Urothelium cell line (cell line): ENCODE measurements around the gene MRPL40.
"Not testable (repeated sequence)": the region's sequence is repeated elsewhere in the genome, so short reads cannot be mapped to it uniquely, and the experiment has no call there.

ENCODE experiments used
- DNase-seq: peaks from one replicate; pipeline ENCODE4 v3.0.0; 2011; ENCODE audit warnings: low spot score, mixed read lengths
- FAIRE-seq: peaks from 2 replicates; lab custom pipeline; 2011; peaks lifted over from hg19 to GRCh38; lab: Jason Lieb, UNC

MRPL40 gene

GRCh38 chr22:19436444-19437161, 4.3 kb downstream of the MRPL40 start:
- DNase-seq, FAIRE-seq: not testable (repeated sequence)

DNA sequence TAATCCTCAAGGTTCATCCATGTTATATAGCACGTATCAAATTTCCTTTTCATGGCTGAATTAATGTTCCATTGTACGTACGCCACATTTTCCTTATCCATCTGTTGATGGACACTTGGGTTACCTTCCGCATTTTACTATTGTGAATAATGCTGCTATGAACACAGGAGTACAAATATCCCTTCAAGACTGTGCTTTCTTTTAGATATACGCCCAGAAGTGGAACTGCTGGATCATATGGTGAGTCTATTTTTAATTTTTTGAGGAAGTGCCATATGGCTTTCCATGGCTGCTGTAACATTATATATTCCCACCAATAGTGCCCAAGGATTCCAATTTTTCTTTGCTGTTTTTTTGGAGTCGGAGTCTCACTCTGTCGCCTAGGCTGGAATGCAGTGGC, 6.0 kb downstream of the MRPL40 start:
- DNase-seq (no peak), FAIRE-seq (peak; percentile 58)

DNA sequence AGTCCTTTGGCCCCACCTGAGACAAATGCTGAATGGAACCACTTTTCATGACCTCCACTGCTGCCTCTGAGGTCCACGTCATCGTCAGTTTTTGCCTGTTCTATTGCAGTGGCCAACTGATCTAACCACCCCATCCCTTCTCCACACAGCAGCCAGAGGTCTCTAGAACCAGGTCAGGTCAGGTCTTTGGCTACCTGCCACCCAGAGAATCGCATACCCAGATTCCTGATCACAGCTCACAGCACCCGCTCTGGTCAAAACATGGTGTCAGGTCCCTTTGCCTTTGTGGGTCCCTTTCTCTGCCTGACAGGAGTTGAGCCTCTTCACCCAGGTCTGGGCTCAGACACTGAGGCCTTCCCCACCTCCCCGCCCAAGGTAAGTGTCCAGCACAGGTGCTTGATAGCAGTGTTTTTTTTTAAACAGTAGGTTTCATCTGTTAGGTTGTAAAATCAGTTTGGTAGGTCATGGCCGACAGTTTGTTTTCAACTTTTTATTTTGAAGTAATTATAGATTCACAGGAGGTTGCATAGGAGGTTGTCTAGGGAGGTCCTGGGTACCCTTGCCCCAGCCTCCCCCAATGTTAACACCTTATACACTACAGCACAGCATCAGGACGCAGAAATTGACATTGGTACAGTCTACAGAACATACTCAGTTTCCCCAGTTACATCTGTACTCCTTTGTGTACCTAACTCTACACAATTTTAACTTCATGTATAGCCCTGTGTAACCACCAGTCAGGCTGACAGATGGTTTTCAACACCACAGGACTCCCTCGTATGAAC, 8.3 kb downstream of the MRPL40 start:
- FAIRE-seq (peak; percentile 17), DNase-seq (no peak)

GRCh38 chr22:19442166-19442565, 9.8 kb downstream of the MRPL40 start:
- no peak for DNase-seq
- peak; percentile 86 for FAIRE-seq

GRCh38 chr22:19443544-19444211, 11.3 kb downstream of the MRPL40 start:
- no peak for FAIRE-seq

GRCh38 chr22:19445279-19445982, 13.1 kb downstream of the MRPL40 start:
- not testable (repeated sequence) for DNase-seq, FAIRE-seq

More at GRCh38 chr22:19443544-19444211, 11.3 kb downstream of the MRPL40 start:
- DNase-seq, result no peak

GRCh38 chr22:19446603-19447329, 14.4 kb downstream of the MRPL40 start:
- no peak for FAIRE-seq
- no peak for DNase-seq

- peak; percentile 92 for FAIRE-seq
- peak; percentile 99 for DNase-seq
Measured at GRCh38 chr22:19447330-19448075, 15.2 kb downstream of the MRPL40 start, which contains the start of gene C22orf39. Gene C22orf39 (minus strand): TSS chr22:19447711. CDS start chr22:19447688, 23 bp downstream.

DNA sequence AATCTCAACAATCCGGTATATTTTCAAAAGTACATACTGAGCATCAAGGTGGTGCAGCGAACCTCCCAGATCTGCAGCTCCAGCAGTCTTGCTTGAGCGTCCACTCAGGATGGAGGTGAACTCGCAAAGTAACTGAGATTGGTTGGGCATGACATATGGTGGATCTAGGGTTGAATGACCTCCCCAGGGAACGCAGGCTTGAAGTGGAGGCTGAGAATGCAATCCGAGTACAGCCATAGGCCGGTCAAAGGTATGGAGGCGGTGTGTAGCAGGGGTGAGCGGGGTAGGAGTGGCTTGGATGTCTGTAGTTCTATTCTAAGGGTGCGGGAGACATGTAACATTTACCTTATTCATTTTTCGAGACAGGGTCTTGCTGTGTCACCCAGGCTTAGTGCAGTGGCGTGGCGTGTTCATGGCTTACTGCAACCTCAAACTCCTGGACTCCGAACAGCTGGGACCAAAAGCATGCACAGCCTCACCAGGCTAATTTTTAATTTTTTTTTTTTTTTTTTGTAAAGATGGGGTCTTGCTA, 15.8 kb downstream of the MRPL40 start:
- DNase-seq (peak; percentile 64), FAIRE-seq (no peak)

DNA sequence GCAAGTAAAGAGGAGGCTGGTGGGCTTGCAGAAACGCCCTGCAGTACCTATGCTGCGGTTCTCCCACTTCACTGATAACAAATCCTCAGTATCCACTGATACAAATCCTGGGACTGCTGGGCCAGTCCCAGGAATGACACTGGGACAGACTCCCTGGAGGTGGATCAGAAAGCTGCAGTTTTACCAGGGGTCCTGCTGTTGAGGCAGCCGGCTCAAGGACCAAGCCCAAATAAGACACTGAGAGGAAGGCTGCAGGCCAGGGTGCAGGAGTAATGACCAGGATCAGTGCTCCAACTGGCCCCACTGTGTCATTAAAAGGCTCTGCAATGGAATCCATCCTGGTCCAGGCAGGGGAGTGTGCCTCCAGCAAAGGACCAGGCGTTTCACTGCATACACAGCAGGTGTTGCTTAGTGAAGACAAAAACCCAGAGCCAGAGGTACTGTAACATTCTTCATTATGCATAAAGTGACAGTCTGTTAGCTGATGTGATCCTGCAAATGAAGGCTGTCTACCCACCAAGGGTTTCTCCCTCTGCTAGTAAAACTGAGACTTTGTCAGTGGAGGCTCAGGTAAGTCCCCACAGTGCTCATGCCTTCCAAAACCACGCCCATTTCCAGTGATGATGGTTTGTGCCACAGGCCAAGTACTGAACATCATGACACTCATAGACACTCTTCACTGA, 16.5 kb downstream of the MRPL40 start:
- DNase-seq (no peak), FAIRE-seq (no peak)

DNA sequence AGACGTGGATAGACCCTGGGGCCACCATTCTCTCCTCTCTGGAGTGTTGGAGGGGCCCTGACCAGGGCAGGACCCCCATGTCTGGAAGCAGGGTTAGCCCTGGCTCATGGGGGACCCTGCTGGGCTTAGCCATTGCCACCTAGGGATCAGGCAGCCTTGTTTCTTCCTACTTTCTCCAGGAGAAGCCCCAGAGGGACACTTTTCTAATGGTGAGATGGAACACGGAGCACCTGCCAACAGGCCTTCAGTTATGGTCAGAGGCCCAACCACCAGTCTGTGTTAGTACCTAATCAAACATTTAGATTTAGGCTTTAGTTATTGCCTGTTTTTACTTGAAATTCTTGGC, 17.1 kb downstream of the MRPL40 start:
- DNase-seq (no peak), FAIRE-seq (no peak)

DNA sequence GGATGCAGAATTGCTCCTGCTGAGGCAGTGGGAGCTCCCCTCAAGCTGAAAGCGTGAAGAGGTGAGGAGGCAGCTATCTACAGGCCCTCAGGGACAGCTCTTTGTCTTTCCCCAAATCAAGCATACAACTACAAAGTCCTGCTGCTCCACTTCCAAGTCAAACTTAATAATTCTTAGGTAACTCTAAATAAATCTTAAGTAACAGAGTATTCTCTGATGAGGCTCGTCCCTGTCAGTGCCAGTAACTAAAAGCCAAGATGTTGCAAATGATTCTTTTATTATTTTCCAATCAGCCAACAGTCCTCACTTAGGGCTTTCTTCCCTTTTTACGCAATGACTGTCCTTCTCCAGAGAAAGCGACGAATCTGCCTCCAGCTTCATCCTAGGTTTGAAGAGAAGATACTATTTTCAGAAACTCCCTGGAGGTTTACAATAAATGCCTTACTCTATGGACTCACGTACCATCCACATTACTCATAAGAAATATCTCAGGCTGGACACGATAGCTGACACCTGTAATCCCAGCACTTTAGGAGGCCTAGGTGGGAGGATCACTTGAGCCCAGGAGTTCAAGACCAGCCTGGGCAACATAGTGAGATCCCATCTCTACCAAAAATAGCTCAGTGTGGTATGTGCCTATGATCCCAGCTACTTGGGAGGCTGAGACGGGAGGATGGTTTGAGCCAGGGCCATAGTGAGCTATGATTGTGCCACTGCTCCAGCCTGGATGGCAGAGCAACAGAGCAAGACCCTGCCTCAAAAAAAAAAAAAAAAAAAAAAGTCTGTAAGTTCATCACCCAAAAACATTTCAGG, 18.2 kb downstream of the MRPL40 start:
- DNase-seq (no peak), FAIRE-seq (no peak)

DNA sequence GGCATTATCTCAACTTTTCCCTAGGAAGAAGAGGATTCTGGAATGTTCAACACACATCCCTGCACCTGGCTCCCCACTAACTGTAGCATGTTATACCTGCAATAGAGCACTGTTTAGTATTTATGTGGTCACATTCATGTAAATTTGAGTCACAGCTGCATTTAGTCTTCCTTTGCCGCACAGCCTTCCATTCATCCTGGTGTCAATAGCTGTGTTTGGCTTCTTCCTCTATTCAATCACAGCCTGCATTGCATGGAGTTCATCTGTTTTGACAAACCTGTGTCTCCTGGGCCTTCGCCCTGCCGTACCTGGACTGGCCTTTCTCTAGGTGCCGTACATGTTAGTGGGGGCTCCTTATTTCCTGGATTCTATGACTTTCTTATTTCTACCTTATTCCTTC, 19.2 kb downstream of the MRPL40 start:
- no peak for FAIRE-seq

DNA sequence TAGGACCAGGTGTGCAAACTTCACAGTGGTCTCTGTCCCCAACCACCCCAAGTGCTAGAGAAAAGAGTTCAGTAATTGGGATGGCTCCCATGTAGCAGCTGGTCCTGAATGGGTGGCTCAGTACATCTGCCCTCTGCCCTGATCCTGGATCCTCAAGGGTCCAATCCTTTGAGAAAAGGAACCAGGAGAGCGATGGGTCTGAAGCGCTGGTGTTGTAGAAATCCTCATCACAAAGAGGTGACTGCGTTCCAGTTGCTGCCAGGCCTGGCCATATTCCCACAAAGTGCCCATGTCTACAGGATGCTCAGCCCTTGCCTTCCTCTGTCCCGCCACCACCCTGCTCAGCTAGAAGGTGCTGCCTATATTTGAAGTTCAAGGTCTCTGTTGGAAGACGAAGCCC, 21.4 kb downstream of the MRPL40 start:
- no peak for FAIRE-seq
- DNase-seq, result no peak

More for the DNA sequence above, 19.2 kb downstream of the MRPL40 start:
- DNase-seq, result no peak

DNA sequence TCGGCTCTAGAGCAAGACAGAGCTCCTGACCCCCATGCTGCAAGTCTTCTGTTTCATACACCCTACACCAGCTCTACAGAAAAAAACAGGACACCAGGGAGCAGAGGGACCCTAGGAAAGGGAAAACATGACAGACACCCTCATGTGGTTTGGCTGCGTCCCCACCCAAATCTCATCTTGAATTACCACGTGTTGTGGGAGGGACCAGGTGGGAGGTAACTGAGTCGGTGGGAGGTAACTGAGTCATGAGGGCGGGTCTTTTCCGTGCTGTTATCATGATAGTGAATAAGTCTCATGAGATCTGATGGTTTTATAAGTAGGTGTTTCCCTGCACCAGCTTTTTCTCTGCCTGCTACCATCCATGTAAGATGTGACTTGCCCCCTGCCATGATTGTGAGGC, 21.8 kb downstream of the MRPL40 start:
- DNase-seq (no peak), FAIRE-seq (peak; percentile 40)

DNA sequence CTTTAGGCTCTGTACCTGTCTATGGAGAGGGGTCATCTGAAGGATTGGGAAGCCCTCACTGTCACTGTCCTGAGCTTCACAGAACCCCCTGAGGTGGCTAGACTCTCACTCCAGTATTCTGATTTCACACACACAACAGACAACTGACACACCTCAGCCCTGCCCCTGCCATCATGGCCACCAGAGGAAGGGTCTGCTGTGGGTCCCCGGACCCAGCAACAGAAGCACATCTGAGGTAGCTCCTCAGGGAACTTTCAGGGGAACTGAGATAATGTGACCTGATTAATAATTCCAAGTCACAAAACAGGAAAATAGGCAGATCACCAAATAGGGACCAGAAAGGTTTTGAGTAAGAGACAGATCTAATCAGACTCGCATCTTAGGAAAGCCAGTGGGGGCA, 22.7 kb downstream of the MRPL40 start:
- DNase-seq (no peak), FAIRE-seq (no peak)

DNA sequence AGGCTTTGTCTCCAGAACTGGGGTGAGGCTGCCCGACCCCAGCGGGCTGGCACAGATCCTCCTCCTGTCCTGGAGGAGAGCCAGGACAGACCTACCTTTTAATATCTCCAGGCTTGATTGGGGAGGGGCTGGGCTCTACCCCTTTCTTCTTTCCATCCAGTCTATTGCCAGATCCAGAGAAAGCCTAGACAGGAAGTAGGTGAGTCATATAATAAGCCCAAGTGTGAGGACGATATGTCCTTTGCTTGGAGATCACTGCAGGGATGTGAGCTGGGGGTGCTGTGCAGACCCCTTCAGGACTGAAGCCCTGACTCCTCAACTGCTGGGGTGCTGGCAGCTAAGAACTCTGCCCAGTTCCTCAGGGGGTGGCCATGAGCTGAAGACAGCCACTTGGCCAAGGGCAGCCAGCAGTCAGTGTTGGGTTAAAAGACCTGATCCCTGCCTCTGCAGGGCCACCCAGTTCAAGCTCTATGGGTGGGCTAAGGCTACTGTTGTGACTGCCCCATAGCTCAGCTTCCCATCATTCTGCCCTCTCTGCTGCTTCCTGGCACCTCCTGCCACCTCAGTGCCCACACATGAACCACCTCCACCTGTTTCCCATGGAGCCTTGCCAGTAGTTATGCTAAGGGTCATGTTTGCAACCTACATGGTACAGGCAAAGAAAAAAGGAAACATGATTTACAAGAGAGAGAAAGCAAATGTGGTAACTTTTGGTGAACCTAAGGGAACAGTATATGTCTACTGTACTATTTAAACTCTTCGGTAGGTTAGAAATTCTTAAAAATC, 23.4 kb downstream of the MRPL40 start:
- FAIRE-seq, result no peak
- no peak for DNase-seq
